Activated T-helper 17 cell treated with anti-CD3 and anti-CD28 coated beads, Interleukin-2, amount 50 U/mL, for 72 hours (primary cell): ENCODE results near the gene OR2T35. TPM values are rescaled to one million over a fixed set of nuclear protein-coding genes. Genes with fewer than 3 reads are reported as not detected.

Source experiments
- ATAC-seq: fragments of 150-1000 bp; cut with Tn5 transposase; replicated peaks from 2 replicates; pipeline ENCODE4 v1.10.0; 2021; ENCODE audit warnings: mild to moderate bottlenecking, moderate library complexity
- H3K27ac Mint-ChIP-seq: one replicate; pipeline ENCODE4 v1.8.0; 2022; ENCODE audit warnings: mixed read lengths
- H3K27me3 Mint-ChIP-seq: one replicate; pipeline ENCODE4 v1.8.0; 2022; ENCODE audit warnings: mixed read lengths
- H3K36me3 Mint-ChIP-seq: one replicate; pipeline ENCODE4 v1.8.0; 2022; ENCODE audit warnings: low read depth, mild to moderate bottlenecking, mixed read lengths
- H3K4me1 Mint-ChIP-seq: one replicate; pipeline ENCODE4 v1.8.0; 2022; ENCODE audit warnings: mixed read lengths
- H3K4me3 Mint-ChIP-seq: one replicate; pipeline ENCODE4 v1.8.0; 2022; ENCODE audit warnings: mild to moderate bottlenecking, mixed read lengths
- H3K9me3 Mint-ChIP-seq: one replicate; pipeline ENCODE4 v1.8.0; 2022; ENCODE audit warnings: mixed read lengths
- total RNA-seq, 2 donors: library from RNA; stranded (reverse); gene quantifications; one replicate each; pipeline ENCODE4 v1.2.3, GENCODE V29; 2022

The OR2T35 gene
- total RNA-seq, 2 donors from 2014 or later = not detected

GRCh38 chr1:248599396-248599795 lies 45.7 kb downstream of the OR2T35 start:
- H3K4me3 Mint-ChIP-seq = no peak overlapping the region
- no peaks in the 10 kb centered on the region for H3K9me3 Mint-ChIP-seq
- H3K4me1 Mint-ChIP-seq = no peaks in the 10 kb centered on the region
- no peaks in the 10 kb centered on the region for H3K27me3 Mint-ChIP-seq
- no peaks in the 10 kb centered on the region for H3K36me3 Mint-ChIP-seq
- no peak for ATAC-seq
- H3K27ac Mint-ChIP-seq = no peak overlapping the region

GRCh38 chr1:248597589-248597988 lies 47.5 kb downstream of the OR2T35 start, which contains the start of gene OR2T10:
OR2T10 (minus strand) TSS chr1:248597700; CDS start chr1:248593768, 3,932 bp downstream.
- Mint-ChIP-seq H3K9me3 (no peaks in the 10 kb centered on the region), H3K4me3 (no peak within 1 kb of the TSS), H3K27ac (no peak within 1 kb of the TSS), H3K36me3 (no peaks in the 10 kb centered on the region), H3K4me1 (no peaks in the 10 kb centered on the region), H3K27me3 (no peaks in the 10 kb centered on the region)
- no peak for ATAC-seq

GRCh38 chr1:248596615-248597014 lies 48.5 kb downstream of the OR2T35 start:
- Mint-ChIP-seq H3K36me3 (no peaks in the 10 kb centered on the region), H3K27ac (no peak overlapping the region), H3K4me3 (no peak overlapping the region), H3K27me3 (no peaks in the 10 kb centered on the region), H3K4me1 (no peaks in the 10 kb centered on the region), H3K9me3 (no peaks in the 10 kb centered on the region)
- ATAC-seq = peak; percentile 76

GRCh38 chr1:248593226-248593625 lies 51.9 kb downstream of the OR2T35 start:
- Mint-ChIP-seq H3K27me3 (no peaks in the 10 kb centered on the region), H3K36me3 (no peaks in the 10 kb centered on the region), H3K4me3 (no peak overlapping the region), H3K27ac (no peak overlapping the region), H3K9me3 (no peaks in the 10 kb centered on the region), H3K4me1 (no peaks in the 10 kb centered on the region)
- no peak for ATAC-seq

- no peaks in the 10 kb centered on the region for H3K9me3 Mint-ChIP-seq
- no peaks in the 10 kb centered on the region for H3K27me3 Mint-ChIP-seq
- H3K4me1 Mint-ChIP-seq = no peaks in the 10 kb centered on the region
- H3K36me3 Mint-ChIP-seq = no peaks in the 10 kb centered on the region
- no peak overlapping the region for H3K27ac Mint-ChIP-seq
- no peak for ATAC-seq
- no peak overlapping the region for H3K4me3 Mint-ChIP-seq
Measured at GRCh38 chr1:248592655-248593054, 52.4 kb downstream of the OR2T35 start.

- no peak overlapping the region for H3K27ac Mint-ChIP-seq
- H3K9me3 Mint-ChIP-seq = peaks cover 4% of the 10 kb centered on the region
- ATAC-seq = no peak
- no peaks in the 10 kb centered on the region for H3K4me1 Mint-ChIP-seq
- no peak overlapping the region for H3K4me3 Mint-ChIP-seq
- no peaks in the 10 kb centered on the region for H3K36me3 Mint-ChIP-seq
- H3K27me3 Mint-ChIP-seq = peaks cover 3% of the 10 kb centered on the region
Measured at GRCh38 chr1:248590055-248590454, 55.0 kb downstream of the OR2T35 start.

- Mint-ChIP-seq H3K4me3 (no peak overlapping the region), H3K27ac (no peak overlapping the region), H3K36me3 (no peaks in the 10 kb centered on the region), H3K9me3 (peaks cover 4% of the 10 kb centered on the region), H3K27me3 (peaks cover 3% of the 10 kb centered on the region), H3K4me1 (no peaks in the 10 kb centered on the region)
- no peak for ATAC-seq
Measured at GRCh38 chr1:248589334-248589733, 55.7 kb downstream of the OR2T35 start.

Other genes starting within 250 kb of the OR2T35 start
- not detected for gene OR2T1, start 242.2 kb downstream of the OR2T35 start, total RNA-seq
- gene OR2T2, start 199.6 kb downstream of the OR2T35 start, total RNA-seq = not detected
- gene OR2T3, start 171.9 kb downstream of the OR2T35 start, total RNA-seq = not detected
- not detected for gene OR2T5, start 156.7 kb downstream of the OR2T35 start, total RNA-seq
- not detected for gene OR2G6, start 137.2 kb downstream of the OR2T35 start, total RNA-seq
- gene OR2T29, start 82.5 kb downstream of the OR2T35 start, total RNA-seq = not detected
- gene OR2T34, start 70.5 kb downstream of the OR2T35 start, total RNA-seq = not detected
- gene OR2T10, start 47.6 kb downstream of the OR2T35 start, total RNA-seq = not detected
- not detected for gene OR2T11, start 10.2 kb downstream of the OR2T35 start, total RNA-seq
- gene OR2T27, start 10.2 kb upstream of the OR2T35 start, total RNA-seq = not detected
- gene OR14I1, start 57.5 kb upstream of the OR2T35 start, total RNA-seq = not detected
- gene LYPD8, start 110.5 kb upstream of the OR2T35 start, total RNA-seq = not detected
- gene SH3BP5L, start 180.6 kb upstream of the OR2T35 start, total RNA-seq = 10 to 100 TPM; 21.0 to 25.6 TPM
- gene ZNF672, start 192.9 kb upstream of the OR2T35 start, total RNA-seq = 10 to 100 TPM; 36.1 to 38.8 TPM
- gene ZNF692, start 213.8 kb upstream of the OR2T35 start, total RNA-seq = 100 to 1,000 TPM; 103 to 108 TPM